ENCODE data around the gene TACR1.

The TACR1 gene

GRCh38 chr2:75021672-75022071, 177.6 kb downstream of the TACR1 start:
- H3K27ac ChIP-seq: no peak overlapping the region
- TF ChIP-seq CTCF (IDR thresholded peaks at IDR 0.05): no peak
- no peak overlapping the region for H3K4me3 ChIP-seq
- DNase-seq (ENCODE audit: low spot score): no peak

- no peak for DNase-seq (ENCODE audit: low spot score)
- no peak overlapping the region for H3K4me3 ChIP-seq
- no peak overlapping the region for H3K27ac ChIP-seq
- no peak for TF ChIP-seq CTCF (IDR thresholded peaks at IDR 0.05)
Observed at GRCh38 chr2:75020476-75020875, 178.8 kb downstream of the TACR1 start.

- Histone ChIP-seq H3K27ac (no peak overlapping the region), H3K4me3 (no peak overlapping the region)
- TF ChIP-seq CTCF (IDR thresholded peaks at IDR 0.05): no peak
- DNase-seq (ENCODE audit: low spot score): no peak
Observed at GRCh38 chr2:75019790-75020189, 179.5 kb downstream of the TACR1 start.

GRCh38 chr2:75018162-75018561, 181.2 kb downstream of the TACR1 start:
- H3K27ac ChIP-seq: no peak overlapping the region
- no peak overlapping the region for H3K4me3 ChIP-seq
- TF ChIP-seq CTCF (IDR thresholded peaks at IDR 0.05): no peak
- no peak for DNase-seq (ENCODE audit: low spot score)

GRCh38 chr2:75012080-75012479, 187.2 kb downstream of the TACR1 start:
- Histone ChIP-seq H3K27ac (no peak overlapping the region), H3K4me3 (no peak overlapping the region)
- DNase-seq (ENCODE audit: low spot score): no peak
- no peak for TF ChIP-seq CTCF (IDR thresholded peaks at IDR 0.05)

GRCh38 chr2:75010571-75010970, 188.7 kb downstream of the TACR1 start:
- no peak overlapping the region for H3K27ac ChIP-seq
- no peak for DNase-seq (ENCODE audit: low spot score)
- TF ChIP-seq CTCF (IDR thresholded peaks at IDR 0.05): no peak
- H3K4me3 ChIP-seq: no peak overlapping the region

GRCh38 chr2:75007819-75008218, 191.5 kb downstream of the TACR1 start:
- no peak overlapping the region for H3K27ac ChIP-seq
- no peak for DNase-seq (ENCODE audit: low spot score)
- TF ChIP-seq CTCF (IDR thresholded peaks at IDR 0.05): no peak
- H3K4me3 ChIP-seq: no peak overlapping the region
